Measurements from ENCODE around the gene DCHS2.

DCHS2 gene

GRCh38 chr4:154368060-154368459 is 123.5 kb downstream of the DCHS2 start:
- no peak for DNase-seq

GRCh38 chr4:154367659-154368058 is 123.9 kb downstream of the DCHS2 start:
- DNase-seq: no peak

- no peak for DNase-seq
These were observed 124.6 kb downstream of the DCHS2 start for GRCh38 chr4:154366956-154367355.

DNA sequence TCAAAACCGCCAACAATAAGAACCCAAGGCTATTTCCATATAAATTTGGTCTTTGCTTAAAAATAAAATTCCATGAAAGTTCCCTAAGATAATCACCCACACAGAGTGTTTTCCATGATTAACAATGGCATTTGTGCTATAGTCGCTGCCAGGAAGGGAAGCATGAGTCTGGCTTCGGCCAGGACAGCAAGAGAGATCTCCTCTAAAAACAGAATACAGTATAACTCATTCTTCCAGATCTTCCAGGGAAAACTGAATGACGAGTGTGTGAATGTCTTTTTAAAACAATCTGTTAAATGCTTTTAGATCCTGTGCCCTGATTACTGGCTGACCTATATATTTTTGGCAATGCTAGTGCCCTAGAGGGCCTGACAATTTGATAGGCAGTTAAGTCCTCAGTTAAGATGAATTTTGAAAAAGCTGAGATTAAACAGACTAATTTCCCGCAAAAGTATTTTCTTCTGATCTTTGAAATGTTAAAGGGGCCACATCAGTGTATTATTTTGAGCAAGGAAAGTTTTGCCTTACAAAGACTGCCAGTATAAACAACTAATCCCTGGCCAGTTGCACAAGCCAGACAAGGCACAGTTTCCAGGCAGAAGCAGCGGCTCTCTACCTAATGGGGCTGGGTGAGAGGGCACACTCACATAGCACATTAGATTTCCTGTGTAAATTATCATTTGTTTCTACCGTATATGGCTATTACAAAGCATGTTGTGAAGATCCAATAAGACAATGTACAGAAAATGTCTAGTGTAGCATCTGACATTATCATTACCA is 127.3 kb downstream of the DCHS2 start:
- no peak for DNase-seq

DNA sequence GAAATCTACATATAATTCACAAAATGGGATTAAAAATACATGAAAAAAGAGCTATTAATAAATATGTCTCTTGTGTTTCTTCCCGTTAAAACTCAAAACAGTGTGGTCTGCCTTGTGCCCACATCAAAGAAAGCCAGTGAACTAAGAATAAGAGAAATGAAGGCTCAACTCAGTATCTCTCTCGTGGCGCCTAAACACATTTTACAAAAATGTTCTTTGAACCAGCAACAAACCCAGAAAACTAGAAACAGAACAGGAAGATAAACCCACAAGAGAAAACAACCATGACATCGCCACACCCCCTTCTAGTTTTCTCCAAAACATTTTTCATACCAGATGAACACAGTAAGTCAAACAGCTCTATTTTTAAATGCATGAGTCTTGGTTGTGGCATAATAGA is 130.1 kb downstream of the DCHS2 start:
- no peak for DNase-seq

DNA sequence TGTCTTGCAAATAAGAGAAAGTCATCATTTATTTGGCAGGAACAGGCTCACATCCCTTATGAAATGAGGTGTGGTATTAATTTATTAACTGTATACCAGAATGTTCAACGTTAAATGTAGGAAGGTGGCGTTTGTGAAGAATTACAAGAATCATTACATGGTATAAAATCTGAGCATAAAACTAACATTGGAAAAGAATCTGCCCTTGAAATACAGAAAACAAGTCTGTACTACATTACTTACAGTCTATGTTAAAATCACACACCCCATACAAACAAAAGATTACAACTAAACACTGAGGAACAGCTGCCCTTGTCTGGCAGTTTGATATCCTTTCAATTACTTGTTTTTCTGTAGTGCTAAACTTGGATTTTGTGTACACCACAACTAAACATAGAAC is 131.1 kb downstream of the DCHS2 start:
- no peak for DNase-seq

- DNase-seq: no peak
These were observed 136.7 kb downstream of the DCHS2 start for GRCh38 chr4:154354883-154355282.

GRCh38 chr4:154349829-154350228 is 141.8 kb downstream of the DCHS2 start:
- no peak for DNase-seq

DNA sequence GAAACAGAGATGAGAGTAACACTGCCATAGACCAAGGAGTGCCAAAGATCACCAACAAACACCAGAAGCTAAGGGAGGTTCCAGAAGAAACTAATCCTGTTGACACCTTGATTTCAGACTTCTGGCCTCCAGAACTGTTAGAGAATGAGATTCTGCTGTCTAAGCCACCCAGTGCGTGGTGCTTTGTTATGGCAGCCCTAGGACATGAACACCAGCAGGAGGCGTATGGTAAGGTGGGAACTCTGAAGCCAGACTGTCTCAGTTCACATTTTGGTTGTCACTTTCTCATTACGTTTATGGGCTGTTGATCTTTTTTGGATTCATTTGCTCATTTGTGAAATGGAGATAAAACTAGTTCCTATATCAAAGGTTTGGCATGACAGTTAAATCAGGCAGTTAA is 142.9 kb downstream of the DCHS2 start:
- DNase-seq: no peak

DNA sequence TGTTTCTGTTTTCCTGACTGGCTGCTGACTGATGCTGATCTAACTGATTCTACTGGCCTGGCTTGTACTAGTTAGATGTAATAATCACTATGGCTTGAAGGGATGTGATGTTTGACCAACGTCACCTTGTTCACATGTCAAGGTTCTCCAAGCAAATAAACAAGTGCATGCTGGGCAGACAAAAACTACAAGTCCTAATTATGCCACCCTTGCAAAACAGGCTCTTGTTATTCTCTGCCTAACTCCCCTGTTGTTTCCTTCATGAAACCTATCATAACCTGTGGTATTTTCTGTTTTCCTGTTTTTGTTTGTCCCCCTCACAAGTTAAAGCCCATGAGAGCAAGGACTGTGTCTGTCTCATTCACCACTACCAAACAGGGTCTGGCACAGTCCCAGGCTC is 146.2 kb downstream of the DCHS2 start:
- DNase-seq: no peak

GRCh38 chr4:154344686-154345085 is 146.9 kb downstream of the DCHS2 start:
- no peak for DNase-seq

DNA sequence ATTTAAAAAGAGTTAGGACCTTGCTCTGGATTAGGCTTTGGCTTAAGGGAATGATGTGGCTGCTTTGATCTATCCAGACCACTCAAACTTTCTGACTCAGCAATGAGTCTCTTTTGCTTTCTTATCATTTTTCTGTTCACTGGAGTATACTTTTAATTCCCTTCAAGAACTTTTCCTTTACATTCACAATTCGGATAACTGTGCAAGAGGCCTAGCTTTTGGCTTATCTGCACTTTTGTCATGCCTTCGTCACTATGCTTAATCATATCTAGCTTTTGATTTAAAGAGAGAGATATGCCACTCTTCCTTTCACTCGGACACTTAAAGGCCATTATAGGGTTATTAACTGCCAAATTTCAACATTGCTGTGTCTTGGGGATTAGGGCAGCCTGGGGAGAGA is 147.9 kb downstream of the DCHS2 start:
- DNase-seq: no peak

GRCh38 chr4:154341448-154341847 is 150.2 kb downstream of the DCHS2 start:
- no peak for DNase-seq

- DNase-seq: no peak
These were observed 156.0 kb downstream of the DCHS2 start for GRCh38 chr4:154335588-154335987.

DNA sequence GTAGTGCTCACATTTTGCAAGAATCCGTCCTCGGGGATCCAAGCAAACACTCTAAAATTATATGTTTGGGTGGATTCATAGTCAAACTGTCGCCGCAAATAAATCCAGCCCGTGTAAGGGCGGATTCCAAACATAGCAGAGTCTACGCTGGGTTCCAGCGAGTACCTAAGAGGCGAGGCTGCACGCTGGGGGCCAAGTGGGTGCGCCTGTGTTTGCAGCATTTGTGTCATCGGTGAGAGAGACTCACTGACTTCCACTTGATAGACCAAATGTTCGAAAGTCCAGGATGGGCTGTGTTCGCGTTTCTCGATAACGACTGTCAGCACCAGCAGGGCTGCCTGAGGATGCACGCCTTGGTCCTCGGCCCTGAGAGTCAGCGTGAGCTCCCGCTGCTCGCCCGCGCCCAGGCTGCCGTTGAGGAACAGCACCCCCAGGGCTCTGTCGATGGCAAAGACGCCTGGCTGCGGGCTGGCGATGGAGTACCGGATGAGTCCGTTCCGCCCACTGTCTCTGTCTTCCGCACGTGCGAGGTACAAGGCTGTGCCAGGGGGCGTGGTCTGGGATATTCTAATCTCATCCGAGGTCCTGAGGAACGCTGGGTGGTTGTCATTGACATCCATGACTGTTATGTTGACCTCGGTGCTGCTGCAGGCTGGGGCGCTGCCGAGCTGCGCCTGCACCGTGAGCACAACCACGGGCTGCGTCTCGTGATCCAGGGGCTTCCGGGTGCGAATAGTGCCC is 158.7 kb downstream of the DCHS2 start:
- DNase-seq: no peak

GRCh38 chr4:154329939-154330338 is 161.7 kb downstream of the DCHS2 start:
- no peak for DNase-seq

DNA sequence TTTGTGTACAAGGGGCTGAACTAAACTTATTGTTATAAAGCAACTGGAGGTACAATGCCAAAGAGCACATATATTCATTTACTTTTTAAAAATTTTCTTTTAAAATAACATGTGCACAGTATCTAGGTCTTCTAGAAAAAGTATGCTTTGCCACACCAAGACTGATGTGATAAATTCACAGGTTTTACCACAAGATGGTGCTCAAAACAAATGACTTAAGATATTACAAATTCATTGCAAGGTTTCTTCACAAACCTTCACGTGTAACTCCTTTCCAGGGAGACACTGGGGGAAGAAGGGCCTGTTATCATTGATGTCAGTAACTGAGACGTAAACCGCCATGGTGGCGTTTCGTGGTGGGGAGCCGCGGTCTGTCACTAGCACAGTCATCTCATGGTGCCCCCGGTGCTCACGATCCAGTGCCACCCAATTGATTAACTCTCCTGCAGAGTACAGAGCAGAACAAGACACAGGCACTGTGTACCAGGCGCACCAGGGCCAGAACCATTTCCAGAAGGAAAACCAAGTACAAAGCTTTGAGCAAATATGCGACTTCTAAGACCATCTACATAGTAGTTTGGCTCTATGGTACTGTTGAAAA is 162.2 kb downstream of the DCHS2 start:
- no peak for DNase-seq

GRCh38 chr4:154328030-154328429 is 163.6 kb downstream of the DCHS2 start:
- no peak for DNase-seq

- DNase-seq: no peak
These were observed 171.1 kb downstream of the DCHS2 start for GRCh38 chr4:154320521-154320920.

DNA sequence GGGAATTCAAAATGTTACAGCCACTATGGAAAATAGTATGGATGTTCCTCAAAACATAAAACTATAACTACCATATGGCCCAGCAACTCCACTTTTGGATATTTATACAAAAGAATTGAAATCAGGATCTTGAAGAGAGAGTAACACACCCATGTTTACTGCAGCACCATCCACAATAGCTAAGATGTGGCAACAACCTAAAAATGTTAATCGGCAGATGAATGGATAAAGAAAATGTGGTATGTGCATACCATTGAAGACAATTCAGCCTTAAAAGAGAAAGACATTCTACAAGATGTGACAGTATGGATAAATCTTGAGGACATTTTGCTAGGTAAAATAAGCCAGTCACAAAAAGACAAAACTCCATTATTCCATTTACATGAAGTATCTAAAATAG is 171.9 kb downstream of the DCHS2 start:
- no peak for DNase-seq

- DNase-seq: no peak
These were observed 174.2 kb downstream of the DCHS2 start for GRCh38 chr4:154317201-154317999.

DNA sequence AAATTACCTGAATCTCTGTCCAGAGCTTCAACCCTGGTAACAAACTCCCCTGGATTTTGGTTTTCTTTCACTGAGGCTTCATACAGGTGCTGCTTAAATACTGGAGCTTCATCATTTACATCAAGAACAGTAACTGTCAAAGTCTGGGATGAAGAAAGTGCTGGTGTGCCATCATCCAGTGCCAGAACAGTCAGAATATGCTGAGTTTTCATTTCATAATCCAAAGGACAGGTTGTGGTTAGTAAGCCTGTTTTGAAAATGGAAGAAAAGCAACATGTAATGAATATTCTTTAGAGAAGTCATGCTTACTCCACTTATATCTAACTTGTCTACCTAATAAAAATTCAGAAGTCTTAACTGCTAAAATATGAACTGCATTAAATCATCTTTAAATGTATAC is 175.9 kb downstream of the DCHS2 start:
- DNase-seq: no peak

DNA sequence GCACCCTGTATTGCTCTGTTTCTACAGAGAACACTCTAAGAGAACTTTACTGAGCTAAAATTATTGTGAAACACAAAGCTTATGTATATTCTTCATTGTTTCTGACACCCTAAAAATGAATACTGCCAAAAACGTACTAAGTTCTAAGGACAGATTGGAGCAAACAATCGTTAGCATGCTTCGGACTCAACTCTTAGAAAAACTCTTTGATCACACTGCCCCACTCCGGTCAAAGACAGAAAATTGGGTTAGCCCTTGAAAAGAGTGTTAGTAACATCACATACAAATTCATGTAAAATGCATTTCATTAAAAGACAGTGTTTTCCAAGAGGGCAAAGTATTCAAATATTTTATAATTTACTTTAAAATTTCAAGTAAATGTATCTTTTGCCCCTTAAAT is 177.4 kb downstream of the DCHS2 start:
- no peak for DNase-seq
